Keratinocyte (primary cell): Measurements from ENCODE around the gene PTGDS.

ENCODE experiments used
- CTCF ChIP-seq, 3 experiments: IDR thresholded peaks in 1 of 3; conservative IDR thresholded peaks in 1 of 3; optimal IDR thresholded peaks in 1 of 3; 2 replicates in 2 of 3; 3 replicates in 1 of 3; pipeline versions ENCODE3 to v1.5.1; 2011; ENCODE audit warnings: low read length in 3 of 3, mild to moderate bottlenecking in 3 of 3, moderate library complexity in 2 of 3, control low read depth in 1 of 3, inconsistent platforms in 1 of 3; ENCODE audit not compliant: insufficient read depth in 2 of 3; ENCODE audit errors: extremely low read depth in 1 of 3
- EZH2 ChIP-seq: IDR thresholded peaks from one replicate; pipeline ENCODE4 v1.6.1; 2012; ENCODE audit warnings: inconsistent platforms, mild to moderate bottlenecking, low read length, moderate library complexity

GRCh38 chr9:136992819-136993369 is 15.6 kb downstream of the PTGDS start:
- TF ChIP-seq CTCF (optimal IDR thresholded peaks at IDR 0.05 in 1 of 3, IDR thresholded peaks at IDR 0.05 in 1 of 3, conservative IDR thresholded peaks at IDR 0.05 in 1 of 3; ENCODE audit: extremely low read depth in 1 of 3, insufficient read depth in 2 of 3, low read length in 3 of 3): no peak
- no peak for TF ChIP-seq EZH2
